Activated B cell treated with CpG ODN at 0.5 μM for 24 hours (primary cell): ENCODE data around the gene FAM186B. TPM values are rescaled to one million over a fixed set of nuclear protein-coding genes. Genes with fewer than 3 reads are reported as not detected.

Experiments
- ATAC-seq: fragments of 200-7000 bp; cut with Tn5 transposase; one replicate; pipeline ENCODE4 v1.10.0; 2021; ENCODE audit warnings: low read depth, mild to moderate bottlenecking, moderate library complexity
- CTCF ChIA-PET: fragments of 350-600 bp; sonication (Branson Sonifier 250); formaldehyde crosslinking; loops from one replicate; lab custom pipeline; 2021; ENCODE audit warnings: antibody characterized with exemption; lab: Charles Lee
- POLR2A ChIA-PET: fragments of 350-600 bp; sonication (Branson Sonifier 250); formaldehyde crosslinking; loops from one replicate; lab custom pipeline; 2021; ENCODE audit warnings: antibody characterized with exemption; lab: Charles Lee
- DNase-seq: peaks from one replicate; pipeline ENCODE4 v3.0.0; 2022
- H3K27ac Mint-ChIP-seq: one replicate; pipeline ENCODE4 v1.8.0; 2020; ENCODE audit warnings: mixed read lengths
- H3K27me3 Mint-ChIP-seq: one replicate; pipeline ENCODE4 v1.8.0; 2021; ENCODE audit warnings: mixed read lengths
- H3K36me3 Mint-ChIP-seq: one replicate; pipeline ENCODE4 v1.8.0; 2021; ENCODE audit warnings: low read depth, mixed read lengths
- H3K4me1 Mint-ChIP-seq: one replicate; pipeline ENCODE4 v1.8.0; 2021; ENCODE audit warnings: mixed read lengths
- H3K4me3 Mint-ChIP-seq: one replicate; pipeline ENCODE4 v1.8.0; 2020; ENCODE audit warnings: mild to moderate bottlenecking, mixed read lengths
- H3K9me3 Mint-ChIP-seq: one replicate; pipeline ENCODE4 v1.8.0; 2020; ENCODE audit warnings: mixed read lengths
- CTCF ChIP-seq: fragments of 200-600 bp; IDR thresholded peaks from one replicate; pipeline ENCODE4 v1.8.0; 2022; ENCODE audit warnings: antibody characterized with exemption, mild to moderate bottlenecking
- intact Hi-C: fragments of 100-400 bp; cut with micrococcal nuclease; formaldehyde crosslinking; loops from one replicate; pipeline ENCODE4 v1.15.1; 2024
- total RNA-seq: library from RNA; stranded (reverse); gene quantifications from 2 replicates; pipeline ENCODE4 v1.2.3, GENCODE V29; 2022

FAM186B gene
- total RNA-seq, 1 donor from 2014 or later, result 1.5 TPM

GRCh38 chr12:49538510-49539403 is 66.7 kb downstream of the FAM186B start, which contains the start of gene KCNH3:
Gene KCNH3, plus strand, starts transcription at chr12:49539030. Its CDS starts 387 bp downstream, at chr12:49539417.
- peaks cover 28% of the 10 kb centered on the region for H3K27me3 Mint-ChIP-seq
- ATAC-seq, result peak; percentile 86
- intact Hi-C loops, result loop anchor here (1.0 to 2.0 kb wide), 3 partner anchors 11 to 172 kb away; no protein-coding TSS in a partner anchor
- no peak for TF ChIP-seq CTCF
- H3K27ac Mint-ChIP-seq, result no peak within 1 kb of the TSS
- peak; percentile 63 for DNase-seq
- no peaks in the 10 kb centered on the region for H3K36me3 Mint-ChIP-seq
- no peaks in the 10 kb centered on the region for H3K9me3 Mint-ChIP-seq
- POLR2A ChIA-PET, result interaction anchor here (0.5 to 1.2 kb wide), 2 partner anchors 29 to 274 kb away, joined by 4 to 6 read pairs; partner anchors contain the start of gene TUBA1C
- CTCF ChIA-PET, result interaction anchor here (2.2 kb wide), 2 partner anchors 25 to 180 kb away, joined by 7 read pairs; no protein-coding TSS in a partner anchor
- H3K4me3 Mint-ChIP-seq, result peak within 1 kb of the TSS; percentile 79
- peaks cover 43% of the 10 kb centered on the region for H3K4me1 Mint-ChIP-seq

GRCh38 chr12:49537752-49538509 is 67.5 kb downstream of the FAM186B start:
- Mint-ChIP-seq H3K27me3 (peaks cover 28% of the 10 kb centered on the region), H3K4me3 (peak overlapping the region; percentile 81), H3K9me3 (no peaks in the 10 kb centered on the region), H3K4me1 (peaks cover 43% of the 10 kb centered on the region), H3K36me3 (no peaks in the 10 kb centered on the region), H3K27ac (no peak overlapping the region)
- peak; percentile 44 for DNase-seq
- POLR2A ChIA-PET, result interaction anchor here (1.0 kb wide), 1 partner anchor 171 kb away, joined by 3 read pairs; the partner anchor contains the start of gene SPATS2
- TF ChIP-seq CTCF, result no peak
- intact Hi-C loops, result loop anchor here (1.0 to 2.0 kb wide), 2 partner anchors 29 to 172 kb away; no protein-coding TSS in a partner anchor
- peak; percentile 26 for ATAC-seq
- CTCF ChIA-PET, result interaction anchor here (0.6 to 2.2 kb wide), 3 partner anchors 24 to 557 kb away, joined by 4 to 7 read pairs (median 7); no protein-coding TSS in a partner anchor

Other genes with a start within 250 kb of the FAM186B start
- 18.9 and 22.2 TPM in 2 replicates for gene SPATS2, start 238.2 kb downstream of the FAM186B start, total RNA-seq
- gene KCNH3, start 66.6 kb downstream of the FAM186B start, total RNA-seq, result 0.27 and 0.44 TPM in 2 replicates
- 82.2 and 84.2 TPM in 2 replicates for gene MCRS1, start 37.5 kb downstream of the FAM186B start, total RNA-seq
- 16.4 and 23.4 TPM in 2 replicates for gene PRPF40B, start 17.9 kb upstream of the FAM186B start, total RNA-seq
- gene FMNL3, start 101.8 kb upstream of the FAM186B start, total RNA-seq, result 74.7 and 84.3 TPM in 2 replicates
- gene TMBIM6, start 135.9 kb upstream of the FAM186B start, total RNA-seq, result 355 and 366 TPM in 2 replicates
- gene NCKAP5L, start 222.8 kb upstream of the FAM186B start, total RNA-seq, result 7.2 and 9.1 TPM in 2 replicates
- gene BCDIN3D, start 237.5 kb upstream of the FAM186B start, total RNA-seq, result 10.4 and 12.0 TPM in 2 replicates